HG03575 (cell line): Measurements from ENCODE around the gene PAQR4.

ENCODE experiments used
- ATAC-seq: cut with Tn5 transposase; IDR thresholded peaks from one replicate; pipeline ENCODE4 v1.9.1; 2021; ENCODE audit not compliant: unreplicated experiment, insufficient number of reproducible peaks, low FRiP score; ENCODE audit errors: extremely low read depth

Gene PAQR4

GRCh38 chr16:3014971-3015370 lies 45.8 kb downstream of the PAQR4 start:
- ATAC-seq: no peak

GRCh38 chr16:3015865-3016521 lies 46.8 kb downstream of the PAQR4 start:
- no peak for ATAC-seq

DNA sequence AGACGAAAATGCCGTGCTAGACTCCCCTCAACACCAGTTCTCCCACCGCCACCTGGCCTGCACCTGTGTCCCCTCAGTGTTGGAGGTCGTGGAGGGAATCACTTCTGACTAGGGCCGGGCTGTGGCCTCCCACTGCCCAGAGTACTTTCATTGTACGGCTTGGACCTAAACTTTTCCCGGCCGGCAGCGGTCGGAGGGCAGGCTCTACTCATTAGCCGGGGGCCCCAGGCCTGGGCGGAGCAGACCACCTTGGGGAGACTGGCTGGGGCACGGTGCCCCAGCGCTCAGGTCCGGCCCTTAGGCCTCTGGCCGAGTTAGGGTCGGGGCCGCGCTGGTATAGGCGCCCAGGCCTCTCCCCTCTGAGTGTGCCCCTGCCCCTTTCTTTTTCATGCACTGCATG lies 48.2 kb downstream of the PAQR4 start:
- ATAC-seq: no peak

DNA sequence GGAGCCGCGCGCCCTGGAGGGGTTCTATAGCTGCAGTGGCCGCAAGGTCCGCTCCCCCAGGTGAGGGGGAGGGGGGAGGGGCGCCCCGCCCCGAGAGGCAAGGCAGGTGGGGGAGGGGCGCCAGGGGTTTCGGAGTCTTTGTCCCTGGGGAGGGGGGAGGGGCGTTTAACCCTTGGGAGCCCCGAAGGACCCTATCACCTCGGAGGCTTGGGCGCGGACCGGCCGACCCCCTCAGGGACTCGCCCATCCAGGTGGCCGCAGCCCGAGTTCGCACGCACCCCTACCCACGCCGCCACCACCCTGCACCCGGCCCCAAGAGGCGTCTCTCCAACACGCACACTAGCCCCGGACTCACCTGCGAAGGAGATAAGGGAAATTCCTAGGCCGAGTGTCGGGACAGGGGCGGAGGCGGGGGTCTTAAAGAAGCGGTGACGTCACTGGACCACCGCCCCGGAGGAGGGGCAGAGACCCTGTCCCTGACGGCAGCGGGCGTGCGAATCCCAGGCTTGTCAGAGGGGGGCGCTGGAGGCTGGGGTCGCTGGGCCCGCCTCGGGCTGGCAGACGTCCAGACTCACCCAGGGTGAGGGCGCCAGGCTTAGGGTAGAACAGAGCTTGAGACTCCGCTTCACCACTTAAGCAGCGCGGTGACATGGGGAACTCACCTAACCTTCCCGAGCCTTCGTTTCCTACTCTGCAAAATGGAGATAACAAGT lies 48.8 kb downstream of the PAQR4 start, which contains the start of gene CLDN6:
TSS of gene CLDN6 (minus strand) at position 390 of the 713 bp plus-strand sequence. CDS start 2,162 bp downstream, outside the sequence.
- ATAC-seq: no peak

GRCh38 chr16:3019594-3020246 lies 50.6 kb downstream of the PAQR4 start:
- ATAC-seq: no peak

- ATAC-seq: no peak
Observed at GRCh38 chr16:3020247-3020603, 51.1 kb downstream of the PAQR4 start, which contains the start of gene TNFRSF12A. Gene TNFRSF12A, plus strand, starts transcription at chr16:3020368. Its CDS starts 30 bp downstream, at chr16:3020398.

DNA sequence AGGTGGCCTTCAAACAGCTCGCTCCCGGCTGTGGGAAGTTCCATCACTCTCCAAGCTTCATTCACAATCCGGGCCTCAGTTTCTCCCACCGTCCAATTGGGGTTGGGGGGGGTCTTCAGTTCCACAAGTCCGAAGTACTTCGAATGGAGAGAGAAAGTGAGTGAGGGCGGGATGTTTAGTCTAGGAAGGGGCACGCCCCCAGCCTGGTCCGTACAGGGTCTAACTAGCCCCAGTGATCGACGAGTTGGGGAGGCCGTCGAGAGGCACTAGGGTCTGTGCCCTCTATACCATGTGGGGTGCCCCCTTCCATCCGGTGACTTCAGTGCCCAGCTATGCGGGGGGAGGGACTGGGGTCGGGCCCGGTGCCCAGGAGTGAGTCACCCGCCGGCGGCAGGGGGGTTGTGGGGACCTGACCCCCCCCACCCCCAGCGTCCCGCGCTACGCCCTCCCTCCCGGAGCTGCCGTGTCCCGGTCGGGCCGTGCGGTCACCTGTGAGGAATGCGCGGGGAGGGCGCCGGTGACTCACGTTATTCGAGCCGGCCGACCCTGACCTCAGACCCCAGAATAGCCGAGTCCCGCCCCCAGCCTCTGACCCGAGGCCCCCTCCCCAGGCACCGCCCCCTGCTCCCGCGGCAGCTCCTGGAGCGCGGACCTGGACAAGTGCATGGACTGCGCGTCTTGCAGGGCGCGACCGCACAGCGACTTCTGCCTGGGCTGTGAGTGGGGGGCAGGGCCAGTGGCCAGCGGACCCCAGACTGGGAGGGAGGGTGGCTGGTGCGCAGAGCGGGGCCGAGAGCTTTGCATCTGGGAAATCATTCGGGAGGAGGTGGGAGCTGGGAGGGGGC lies 51.7 kb downstream of the PAQR4 start:
- no peak for ATAC-seq

- ATAC-seq: no peak
Observed at GRCh38 chr16:3021449-3022207, 52.5 kb downstream of the PAQR4 start.

GRCh38 chr16:3022208-3022683 lies 53.1 kb downstream of the PAQR4 start:
- ATAC-seq: no peak

DNA sequence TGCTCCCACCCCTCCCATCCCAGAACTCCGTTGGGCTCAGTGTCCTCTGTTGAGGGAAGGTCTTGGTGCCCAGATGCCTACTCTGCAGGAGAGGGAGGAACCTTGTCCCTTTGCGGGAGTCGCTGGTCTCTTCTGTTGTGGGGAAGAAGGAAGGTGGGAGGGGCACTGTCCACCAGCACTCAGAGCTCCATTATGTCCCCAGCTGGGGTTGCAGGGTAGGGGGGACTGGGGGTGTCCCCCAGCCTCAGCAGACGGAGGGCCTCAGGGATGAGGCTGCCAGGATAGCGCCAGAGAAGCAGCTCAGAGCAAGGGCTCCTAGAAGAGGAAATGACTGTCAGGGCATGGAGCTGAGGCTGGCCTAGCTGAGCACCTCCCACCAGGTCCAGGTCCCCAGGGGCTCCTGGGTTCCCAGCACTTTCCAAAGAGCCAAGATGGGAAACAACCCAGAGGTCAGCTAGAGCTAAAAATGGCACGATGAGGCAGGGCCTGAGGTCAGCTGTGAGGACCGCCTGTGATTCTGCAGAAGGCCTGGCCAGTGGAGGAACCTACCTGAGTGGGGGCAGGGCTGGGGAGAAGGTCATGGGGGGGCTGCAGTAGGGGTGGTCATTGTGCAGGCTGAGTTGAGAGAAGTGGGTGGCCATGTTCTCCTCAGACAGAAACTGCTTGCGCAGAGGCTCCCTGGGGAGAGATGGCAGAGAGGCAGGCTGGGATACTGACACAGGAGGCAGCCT lies 53.7 kb downstream of the PAQR4 start:
- ATAC-seq: no peak
